Measurements from ENCODE around the gene MITF. TPM values are rescaled to one million over a fixed set of nuclear protein-coding genes. Genes with fewer than 3 reads are reported as not detected.

The MITF gene
- total and polyA plus RNA-seq, 8 donors, result 1.8 to 9.7 (median 5.5) TPM

GRCh38 chr3:69809076-69809835, 70.0 kb downstream of the MITF start:
- DNase-seq (no peak), FAIRE-seq (no peak)

GRCh38 chr3:69811452-69812401, 72.5 kb downstream of the MITF start:
- ATAC-seq, result no peak
- Histone ChIP-seq H3K4me3 (no peak overlapping the region), H3K4me1 (no peaks in the 10 kb centered on the region), H3K9me3 (no peaks in the 10 kb centered on the region), H3K27me3 (no peaks in the 10 kb centered on the region), H3K27ac (no peak overlapping the region), H3K36me3 (no peaks in the 10 kb centered on the region)
- TF ChIP-seq CTCF (IDR thresholded peaks at IDR 0.05), result no peak
- DNase-seq, result no peak
- WGBS, 2 donors, result 56 to 59% methylated on average over 4 of the region's 4 CpGs
- FAIRE-seq, result no peak
- intact Hi-C loops (cut with DNase I), result no loop called here

More at GRCh38 chr3:69809076-69809835, 70.0 kb downstream of the MITF start:
- Histone ChIP-seq H3K27me3 (no peaks in the 10 kb centered on the region), H3K36me3 (no peaks in the 10 kb centered on the region), H3K4me1 (no peaks in the 10 kb centered on the region), H3K9me3 (no peaks in the 10 kb centered on the region), H3K4me3 (no peak overlapping the region), H3K27ac (no peak overlapping the region)
- no peak for ATAC-seq
- TF ChIP-seq CTCF (IDR thresholded peaks at IDR 0.05), result no peak
- intact Hi-C loops (cut with DNase I), result no loop called here
- WGBS, 2 donors, result 93 to 97% methylated on average over 1 of the region's 1 CpG

DNA sequence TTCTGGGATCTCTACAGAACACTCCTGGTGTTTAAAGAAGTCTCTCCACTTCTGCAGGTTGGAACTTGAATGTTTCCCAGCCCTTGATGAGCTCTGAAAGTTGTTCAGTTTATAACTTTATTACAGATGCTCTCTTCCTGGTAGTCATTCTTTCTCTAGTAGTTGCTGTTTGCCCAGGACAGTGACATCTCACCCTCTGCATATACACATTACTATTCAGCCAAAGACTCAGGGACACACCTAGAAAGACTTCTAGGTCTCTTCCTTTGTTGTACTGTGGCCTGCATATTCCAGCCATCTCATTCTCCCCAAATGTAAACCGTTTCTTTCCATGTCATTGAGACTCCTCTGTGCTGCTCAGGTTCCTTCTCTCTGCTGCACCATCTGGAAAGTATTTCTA, 76.7 kb downstream of the MITF start:
- Histone ChIP-seq H3K27me3 (no peaks in the 10 kb centered on the region), H3K4me1 (no peaks in the 10 kb centered on the region), H3K4me3 (no peak overlapping the region), H3K9me3 (no peaks in the 10 kb centered on the region), H3K27ac (no peak overlapping the region), H3K36me3 (no peaks in the 10 kb centered on the region)
- ATAC-seq (no peak), DNase-seq (no peak), FAIRE-seq (no peak)
- TF ChIP-seq CTCF (IDR thresholded peaks at IDR 0.05), result no peak
- intact Hi-C loops (cut with DNase I), result no loop called here
- 37 to 39% methylated on average over 1 of the region's 1 CpG for WGBS, 2 donors

GRCh38 chr3:69817988-69818387, 78.7 kb downstream of the MITF start:
- H3K27me3 ChIP-seq, result no peaks in the 10 kb centered on the region
- no peaks in the 10 kb centered on the region for H3K4me1 ChIP-seq
- 92 to 94% methylated on average over 2 of the region's 2 CpGs for WGBS, 2 donors
- H3K9me3 ChIP-seq, result no peaks in the 10 kb centered on the region
- ATAC-seq (no peak), DNase-seq (no peak), FAIRE-seq (no peak)
- H3K27ac ChIP-seq, result no peak overlapping the region
- no peak for TF ChIP-seq CTCF (IDR thresholded peaks at IDR 0.05)
- intact Hi-C loops (cut with DNase I), result no loop called here
- H3K36me3 ChIP-seq, result no peaks in the 10 kb centered on the region
- H3K4me3 ChIP-seq, result no peak overlapping the region
